SK-N-SH treated with all-trans-retinoic acid at 6 μM for 48 hours (cell line): Measurements from ENCODE around the gene SDHAF3.

Experiments used
- ISL1 ChIP-seq: fragments of 250-450 bp; sonication (Bioruptor Pico); IDR thresholded peaks from 2 replicates; pipeline ENCODE4 v2.1.2; 2022; ENCODE audit warnings: mild to moderate bottlenecking, moderate library complexity
- PATZ1 ChIP-seq: fragments of 250-450 bp; sonication (Bioruptor Pico); IDR thresholded peaks from 2 replicates; pipeline ENCODE4 v1.8.0; 2020; ENCODE audit warnings: mild to moderate bottlenecking, moderate library complexity, borderline replicate concordance

DNA sequence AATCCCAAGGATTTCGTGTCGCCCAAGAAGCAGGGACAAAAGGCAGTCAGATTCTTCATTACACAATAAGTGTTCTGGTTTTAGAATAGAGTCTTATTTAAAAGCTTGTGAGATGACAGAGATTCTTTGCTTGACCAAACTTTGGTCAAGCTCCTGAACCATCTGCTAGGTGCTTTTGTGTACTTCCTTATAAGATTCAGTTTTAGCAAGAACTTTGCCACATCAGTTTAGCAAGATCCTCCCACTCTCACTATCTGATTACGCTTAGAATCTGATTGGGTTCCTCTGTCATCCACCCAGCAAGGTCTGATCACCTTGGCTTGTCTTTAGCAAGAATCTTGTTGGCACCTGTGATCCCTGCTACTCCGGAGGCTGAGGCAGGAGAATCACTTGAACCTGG, 38.2 kb upstream of the SDHAF3 start:
- TF ChIP-seq PATZ1 (CRISPR knock-in tag) (no peak), ISL1 (CRISPR knock-in tag) (no peak)
